SK-N-MC (cell line): ENCODE measurements around the gene PLEKHO2.
"Not testable (repeated sequence)": the region's sequence is repeated elsewhere in the genome, so short reads cannot be mapped to it uniquely, and the experiment has no call there.

ENCODE experiments used
- DNase-seq: peaks from one replicate; pipeline ENCODE4 v3.0.0-alpha.2; 2011; ENCODE audit warnings: low read depth, low spot score
- H3K27ac ChIP-seq: fragments of 200-600 bp; sonication (generic); 2 replicates; pipeline ENCODE4 v1.5.1; 2016; ENCODE audit warnings: mixed run types
- H3K36me3 ChIP-seq: fragments of 200-600 bp; sonication (generic); 2 replicates; pipeline ENCODE4 v1.6.1; 2017; ENCODE audit warnings: antibody characterized with exemption, low read length, mixed read lengths; ENCODE audit not compliant: insufficient read depth
- H3K4me3 ChIP-seq: fragments of 200-600 bp; sonication (generic); 2 replicates; pipeline ENCODE4 v1.5.1; 2016
- H3K9ac ChIP-seq: fragments of 200-600 bp; sonication (generic); 2 replicates; pipeline ENCODE4 v1.8.0; 2017; ENCODE audit warnings: mixed run types, mixed read lengths; ENCODE audit not compliant: insufficient read length
- H3K9me3 ChIP-seq: fragments of 200-600 bp; sonication (generic); 2 replicates; pipeline ENCODE4 v1.6.1; 2017; ENCODE audit warnings: low read depth, mild to moderate bottlenecking, antibody characterized with exemption, low read length, moderate library complexity, mixed read lengths
- EZH2 ChIP-seq: fragments of 200-600 bp; sonication (generic); IDR thresholded peaks from one replicate; pipeline ENCODE4 v1.6.1; 2017; ENCODE audit warnings: antibody characterized with exemption
- FOXP2 ChIP-seq: optimal IDR thresholded peaks from 2 replicates; pipeline ENCODE3; 2011; ENCODE audit warnings: mild to moderate bottlenecking, moderate library complexity; ENCODE audit not compliant: insufficient read depth; ENCODE audit errors: extremely low read length, control extremely low read depth
- POLR2AphosphoS5 ChIP-seq: IDR thresholded peaks from 2 replicates; pipeline ENCODE4 v1.6.1; 2012; ENCODE audit warnings: mild to moderate bottlenecking, low read depth, low read length, borderline replicate concordance

Gene PLEKHO2

GRCh38 chr15:64841344-64842095, at the start of gene PLEKHO2:
Gene PLEKHO2, plus strand, starts transcription at chr15:64841915. Its CDS starts 102 bp downstream, at chr15:64842017.
- TF ChIP-seq POLR2AphosphoS5 (peak; percentile 79), FOXP2 (peak; percentile 20), EZH2 (no peak)
- DNase-seq, result peak; percentile 30
- Histone ChIP-seq H3K36me3 (no peaks in the 10 kb centered on the region), H3K27ac (no peak within 1 kb of the TSS), H3K9me3 (no peaks in the 10 kb centered on the region), H3K9ac (peak within 1 kb of the TSS; percentile 82), H3K4me3 (peak within 1 kb of the TSS; percentile 89)

GRCh38 chr15:64792282-64792681, 49.4 kb upstream of the PLEKHO2 start:
- Histone ChIP-seq H3K9me3 (no peaks in the 10 kb centered on the region), H3K9ac (no peak overlapping the region), H3K27ac (no peak overlapping the region), H3K4me3 (no peak overlapping the region), H3K36me3 (no peaks in the 10 kb centered on the region)
- TF ChIP-seq POLR2AphosphoS5, result no peak
- no peak for TF ChIP-seq EZH2
- TF ChIP-seq FOXP2, result no peak
- DNase-seq, result no peak

- DNase-seq, H3K9ac ChIP-seq, H3K36me3 ChIP-seq, H3K4me3 ChIP-seq, H3K27ac ChIP-seq, H3K9me3 ChIP-seq: not testable (repeated sequence)
Observed at GRCh38 chr15:64795299-64795698, 46.4 kb upstream of the PLEKHO2 start.

GRCh38 chr15:64795921-64796320, 45.8 kb upstream of the PLEKHO2 start:
- not testable (repeated sequence) for H3K27ac ChIP-seq, H3K9me3 ChIP-seq, H3K4me3 ChIP-seq, H3K36me3 ChIP-seq, H3K9ac ChIP-seq, DNase-seq

GRCh38 chr15:64798905-64799304, 42.8 kb upstream of the PLEKHO2 start:
- not testable (repeated sequence) for H3K4me3 ChIP-seq, DNase-seq, H3K9ac ChIP-seq

GRCh38 chr15:64800476-64800875, 41.2 kb upstream of the PLEKHO2 start:
- no peak overlapping the region for H3K9ac ChIP-seq
- H3K9me3 ChIP-seq, result no peaks in the 10 kb centered on the region
- no peaks in the 10 kb centered on the region for H3K36me3 ChIP-seq
- TF ChIP-seq POLR2AphosphoS5 (no peak), FOXP2 (no peak), EZH2 (no peak)
- no peak overlapping the region for H3K4me3 ChIP-seq
- DNase-seq, result no peak
- H3K27ac ChIP-seq, result no peak overlapping the region

More at GRCh38 chr15:64798905-64799304, 42.8 kb upstream of the PLEKHO2 start:
- not testable (repeated sequence) for H3K9me3 ChIP-seq, H3K27ac ChIP-seq, H3K36me3 ChIP-seq

GRCh38 chr15:64803526-64803925, 38.2 kb upstream of the PLEKHO2 start:
- Histone ChIP-seq H3K27ac (no peak overlapping the region), H3K9me3 (no peaks in the 10 kb centered on the region), H3K36me3 (no peaks in the 10 kb centered on the region), H3K4me3 (no peak overlapping the region), H3K9ac (no peak overlapping the region)
- no peak for DNase-seq
- TF ChIP-seq POLR2AphosphoS5 (no peak), EZH2 (no peak), FOXP2 (no peak)

- H3K9me3 ChIP-seq, result no peaks in the 10 kb centered on the region
- no peak overlapping the region for H3K9ac ChIP-seq
- no peak overlapping the region for H3K27ac ChIP-seq
- no peak for TF ChIP-seq POLR2AphosphoS5
- TF ChIP-seq FOXP2, result no peak
- no peak for TF ChIP-seq EZH2
- DNase-seq, result no peak
- H3K36me3 ChIP-seq, result no peaks in the 10 kb centered on the region
- H3K4me3 ChIP-seq, result no peak overlapping the region
Observed at GRCh38 chr15:64804619-64805018, 37.1 kb upstream of the PLEKHO2 start.

GRCh38 chr15:64806509-64806908, 35.2 kb upstream of the PLEKHO2 start:
- H3K27ac ChIP-seq, result no peak overlapping the region
- no peak overlapping the region for H3K9ac ChIP-seq
- no peaks in the 10 kb centered on the region for H3K9me3 ChIP-seq
- DNase-seq, result no peak
- no peaks in the 10 kb centered on the region for H3K36me3 ChIP-seq
- TF ChIP-seq POLR2AphosphoS5, result no peak
- no peak for TF ChIP-seq FOXP2
- TF ChIP-seq EZH2, result no peak
- H3K4me3 ChIP-seq, result no peak overlapping the region
